ENCODE data around the gene CCL18.
"Not testable (repeated sequence)": the region's sequence is repeated elsewhere in the genome, so short reads cannot be mapped to it uniquely, and the experiment has no call there.

CCL18 gene

DNA sequence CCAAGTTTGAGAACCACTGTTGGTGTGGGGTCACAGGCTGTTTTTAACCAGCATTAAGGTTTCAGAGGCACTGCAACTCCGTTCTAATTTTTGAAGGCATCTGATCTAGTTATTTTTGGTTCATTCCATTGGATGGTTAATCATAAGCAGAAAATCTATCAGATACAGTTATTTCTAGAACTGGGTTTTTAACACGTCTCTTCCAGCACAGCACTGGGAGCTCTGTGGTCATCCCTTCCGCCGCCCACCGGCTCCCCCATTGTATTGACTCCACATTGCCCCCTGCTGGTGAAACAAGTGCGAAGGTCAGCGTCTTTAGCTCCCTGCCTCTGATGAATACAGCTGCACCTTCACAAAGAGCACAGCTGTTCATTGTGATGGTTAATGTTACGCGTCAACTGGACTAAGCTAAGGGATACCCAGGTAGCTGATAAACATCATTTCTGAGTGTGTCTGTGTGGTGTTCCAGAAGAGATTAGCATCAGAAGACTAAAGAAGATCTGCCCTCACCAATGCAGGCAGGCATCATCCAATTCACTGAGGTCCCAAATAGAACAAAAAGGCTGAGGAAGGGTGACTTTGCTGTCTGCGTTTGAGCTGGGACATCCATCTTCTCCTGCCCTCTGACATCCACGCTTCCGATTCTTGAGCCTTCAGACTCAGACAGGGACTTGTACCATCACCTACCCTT is 8.5 kb downstream of the CCL18 start:
- peak; percentile 61 for DNase-seq (ENCODE audit: low spot score)

DNA sequence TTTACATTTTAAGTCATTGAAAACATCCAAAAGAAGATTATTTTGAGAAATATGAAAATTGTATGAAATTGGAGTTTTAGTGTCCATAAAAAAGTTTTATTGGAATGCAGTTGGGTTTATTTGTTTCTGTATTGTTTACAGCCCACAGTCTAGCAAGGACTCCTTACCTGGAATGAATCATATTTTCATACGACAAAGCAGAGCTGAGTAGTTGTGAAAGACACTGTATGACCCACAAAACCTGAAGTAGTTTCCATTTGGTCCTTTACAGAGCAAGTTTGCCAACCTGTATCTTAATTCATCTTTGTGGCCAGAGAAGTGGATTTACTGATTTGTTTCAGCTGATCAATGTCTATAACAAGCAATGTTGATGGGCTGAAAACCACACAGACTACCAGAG is 10.3 kb downstream of the CCL18 start:
- DNase-seq (ENCODE audit: low spot score) = no peak

DNA sequence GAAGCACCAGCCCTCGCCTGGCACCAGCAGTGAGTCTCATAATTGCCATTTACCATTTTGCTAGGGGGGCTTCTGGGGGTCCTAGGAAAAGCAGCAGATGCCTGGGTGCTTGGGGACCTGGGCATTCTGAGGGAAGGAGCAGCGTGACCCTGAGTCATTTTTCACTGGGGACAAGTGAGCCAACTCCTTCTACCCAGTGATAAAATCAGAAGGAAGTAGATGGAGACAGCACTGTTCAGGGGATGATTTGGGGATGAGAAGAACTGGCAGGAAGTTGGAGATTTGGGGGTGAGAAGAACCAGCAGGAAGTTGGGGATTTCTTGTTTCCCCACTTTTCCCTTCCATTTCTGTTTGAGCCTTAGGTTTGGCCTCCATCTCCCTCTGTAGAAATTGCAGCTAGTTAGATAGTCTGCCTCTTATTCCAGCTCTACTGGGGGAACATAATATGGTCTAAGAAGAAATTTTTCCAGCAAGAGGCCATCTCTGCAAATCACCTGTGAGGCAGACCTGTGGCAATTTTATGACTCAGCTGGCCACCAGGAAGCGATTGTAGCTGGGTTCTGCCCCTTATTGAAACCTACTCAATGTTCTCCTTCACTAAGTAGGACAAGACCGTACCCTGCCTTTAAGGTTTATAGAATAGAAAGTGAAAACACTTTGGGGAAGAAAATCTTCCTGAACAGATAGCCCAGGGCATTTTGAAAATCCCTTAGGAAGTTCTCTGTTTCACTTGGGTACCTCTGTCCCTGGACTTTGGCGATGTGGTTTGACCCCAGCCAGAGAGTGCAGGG is 17.8 kb downstream of the CCL18 start:
- not testable (repeated sequence) for DNase-seq (ENCODE audit: low spot score)

DNA sequence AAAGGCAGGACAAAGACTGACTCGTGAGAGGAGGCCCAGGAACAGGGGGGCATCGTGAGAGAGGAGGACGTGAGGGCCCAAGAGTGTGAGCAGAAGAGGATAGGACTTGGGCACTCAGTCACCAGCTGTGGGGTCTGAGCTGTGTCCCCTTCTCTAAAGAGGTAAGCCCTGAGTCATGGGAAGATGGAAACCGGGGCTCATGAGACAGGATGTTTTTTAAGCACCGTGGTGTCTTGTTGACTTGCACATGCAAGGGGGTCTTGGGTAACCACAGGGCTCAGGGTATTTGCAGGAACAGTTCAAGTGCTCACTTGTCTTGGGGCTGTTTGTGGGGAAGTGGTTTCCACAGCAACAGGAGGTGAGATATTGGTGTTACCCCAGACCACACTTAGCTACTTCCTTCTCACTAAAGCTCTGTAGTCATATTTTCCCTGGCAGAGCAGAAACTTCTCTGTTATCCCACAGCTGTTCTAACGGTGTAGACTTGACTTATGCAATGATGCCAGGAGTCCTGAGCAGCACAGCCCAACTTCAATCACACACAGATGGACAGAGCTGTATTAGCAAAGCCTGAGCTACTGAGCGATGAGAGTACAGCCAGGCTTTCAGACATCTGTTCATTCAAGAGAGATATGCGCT is 18.5 kb downstream of the CCL18 start:
- DNase-seq (ENCODE audit: low spot score) = not testable (repeated sequence)

DNA sequence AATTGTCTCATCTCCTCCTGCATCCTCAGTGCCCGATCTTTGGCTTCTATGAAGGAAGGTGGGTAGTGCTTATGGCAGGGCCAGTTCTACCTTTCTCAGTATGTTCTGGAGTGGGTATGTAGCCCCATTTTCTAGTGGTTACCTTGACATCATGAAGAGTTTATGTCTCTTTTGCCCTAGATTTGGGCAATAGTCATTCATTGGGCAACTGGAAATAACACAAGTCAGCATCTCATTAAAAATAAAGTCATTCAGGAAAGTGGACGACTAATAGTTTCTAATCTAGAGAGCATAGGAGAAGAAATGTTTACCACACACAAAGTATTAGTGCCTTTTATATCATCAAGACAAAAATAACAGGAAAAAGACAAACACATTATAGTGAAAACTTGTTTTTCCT is 19.6 kb downstream of the CCL18 start:
- DNase-seq (ENCODE audit: low spot score) = not testable (repeated sequence)

DNA sequence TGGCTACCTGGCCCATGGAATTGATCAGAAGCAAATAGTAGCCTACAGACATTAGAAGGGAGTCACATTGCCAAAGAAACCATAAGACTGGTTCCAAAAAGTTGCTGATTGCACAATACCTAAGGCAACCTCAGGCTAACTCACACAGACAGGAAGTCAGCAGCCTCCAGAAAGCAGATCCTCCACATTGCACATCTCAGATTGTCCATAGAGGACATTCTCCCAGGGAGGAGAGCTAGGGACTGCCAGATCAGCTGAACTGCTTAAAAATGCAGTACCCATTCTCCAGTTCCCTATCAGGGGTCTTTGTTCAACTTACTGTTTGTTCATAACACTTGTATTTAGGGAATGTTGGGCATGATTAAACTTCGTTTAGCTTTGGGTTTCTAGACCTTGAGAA is 21.7 kb downstream of the CCL18 start:
- no peak for DNase-seq (ENCODE audit: low spot score)

DNA sequence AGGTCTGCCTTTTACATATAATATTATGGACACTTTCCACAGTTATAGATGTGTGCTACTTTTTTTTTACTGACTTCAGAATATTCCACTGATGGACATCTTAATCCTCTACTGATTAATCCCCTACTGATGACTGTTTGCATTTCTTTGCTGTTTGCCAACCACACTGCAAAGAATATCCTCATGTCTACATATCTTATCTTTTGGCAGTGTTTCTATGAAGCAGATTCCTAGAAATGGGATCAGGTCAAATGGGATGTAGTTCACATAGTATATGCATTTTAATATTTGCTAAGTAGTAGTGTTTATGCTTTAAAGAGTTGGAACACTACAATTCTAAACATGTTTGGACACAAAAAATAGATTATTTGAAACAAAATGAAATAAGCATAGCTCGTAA is 22.7 kb downstream of the CCL18 start:
- no peak for DNase-seq (ENCODE audit: low spot score)

DNA sequence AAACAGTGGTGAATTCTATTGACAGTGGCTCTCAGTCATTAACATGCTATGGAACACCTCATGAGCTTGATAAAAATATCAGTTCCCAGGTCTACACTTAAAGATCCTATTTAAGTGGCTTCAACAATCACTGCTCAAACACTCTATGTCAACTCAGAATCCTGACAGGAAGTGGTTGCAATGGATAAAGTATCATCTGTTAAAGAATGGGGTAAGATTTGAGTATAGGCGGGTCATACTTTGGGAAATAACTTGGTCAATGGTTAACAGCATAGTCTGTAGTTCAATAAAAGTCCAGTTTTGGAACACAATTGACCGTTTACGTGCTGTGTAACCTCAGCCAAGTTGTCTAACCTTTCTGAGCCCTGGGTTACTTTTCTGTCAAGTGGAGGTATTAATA is 23.4 kb downstream of the CCL18 start:
- not testable (repeated sequence) for DNase-seq (ENCODE audit: low spot score)

DNA sequence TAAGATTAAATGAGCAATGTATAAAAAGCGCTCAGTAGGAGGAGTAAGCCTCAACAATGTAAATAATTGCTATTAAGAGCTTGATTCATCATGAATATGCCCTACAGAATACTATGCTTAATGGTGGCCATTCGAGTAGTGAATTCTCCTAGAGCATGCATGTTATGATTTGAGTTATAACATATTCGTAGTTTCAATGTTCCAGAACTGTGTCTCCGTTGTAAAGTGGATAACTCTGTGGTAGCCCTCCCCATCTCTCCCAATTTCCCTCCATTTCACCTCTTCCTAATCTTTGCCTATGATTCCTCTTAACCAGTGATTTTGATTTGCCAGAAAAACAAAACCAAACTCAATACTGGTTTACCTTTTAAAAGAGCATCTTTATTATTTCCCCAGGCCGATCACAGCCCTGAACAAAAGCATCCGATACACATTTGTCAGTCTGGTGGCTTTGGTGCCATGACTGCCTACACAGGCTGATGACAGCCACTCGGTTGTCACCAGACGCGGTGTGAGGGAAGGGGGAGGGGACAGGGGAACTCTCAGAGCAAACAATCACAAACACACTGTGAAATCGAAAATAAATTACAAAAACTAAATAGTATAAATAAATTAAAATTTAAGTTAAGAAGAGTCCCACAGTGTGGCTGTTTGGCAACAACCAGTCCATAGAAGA is 24.0 kb downstream of the CCL18 start:
- not testable (repeated sequence) for DNase-seq (ENCODE audit: low spot score)

DNA sequence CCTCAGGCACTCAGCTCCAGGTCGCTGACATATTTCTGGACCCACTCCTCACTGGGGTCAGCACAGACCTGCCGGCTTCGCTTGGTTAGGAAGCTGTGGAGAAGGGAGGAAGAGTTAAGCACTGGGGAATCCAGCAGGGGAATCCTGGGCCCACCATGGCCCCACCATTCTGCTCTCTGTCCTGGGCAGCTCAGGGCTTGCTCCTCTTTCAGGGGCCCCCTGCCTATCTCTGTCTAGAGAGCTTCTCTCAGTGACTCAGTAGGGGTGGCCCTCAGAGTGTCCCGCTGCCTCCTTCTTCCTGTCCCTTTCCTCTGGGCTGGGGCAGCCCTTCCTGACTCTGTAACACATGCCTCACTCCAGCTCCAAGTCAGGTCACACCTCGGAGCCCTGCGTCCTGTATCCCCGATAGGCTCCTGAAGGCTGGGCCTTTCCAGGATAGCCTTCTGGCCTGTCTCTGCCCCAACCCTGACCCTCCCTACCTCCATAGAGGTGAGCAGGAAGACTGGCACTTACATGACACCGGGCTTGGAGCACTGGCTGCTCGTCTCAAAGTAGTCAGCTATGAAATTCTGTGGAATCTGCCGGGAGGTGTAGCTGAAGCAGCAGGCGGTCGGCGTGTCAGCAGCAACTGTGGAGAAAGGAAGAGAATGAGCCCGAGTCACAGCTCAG is 24.7 kb downstream of the CCL18 start:
- no peak for DNase-seq (ENCODE audit: low spot score)

DNA sequence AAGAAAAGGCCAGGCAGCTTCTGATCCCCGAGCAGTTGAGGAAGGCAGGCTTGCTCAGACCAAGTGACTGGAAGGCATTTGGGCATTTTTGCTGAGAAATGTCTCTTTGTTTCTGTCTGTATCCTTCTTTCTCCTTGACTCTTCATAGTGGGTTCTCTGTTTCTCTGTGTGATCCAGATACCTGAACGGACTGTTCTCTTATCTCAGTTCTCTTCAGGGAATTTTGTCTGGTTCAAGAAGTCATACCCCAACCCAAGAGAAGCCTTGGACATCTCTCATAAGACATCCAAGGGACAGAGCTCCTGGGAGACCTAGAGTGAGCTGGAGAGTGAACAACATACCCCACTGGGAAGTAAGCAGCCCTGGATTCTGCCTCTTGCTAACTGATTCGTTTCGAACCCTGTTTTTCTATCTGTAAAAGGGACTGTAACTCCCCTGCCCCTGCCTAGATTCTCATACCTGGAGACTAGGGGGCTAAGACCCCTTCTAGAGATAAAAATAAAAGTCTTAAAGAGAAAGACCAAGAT is 25.3 kb downstream of the CCL18 start:
- no peak for DNase-seq (ENCODE audit: low spot score)

DNA sequence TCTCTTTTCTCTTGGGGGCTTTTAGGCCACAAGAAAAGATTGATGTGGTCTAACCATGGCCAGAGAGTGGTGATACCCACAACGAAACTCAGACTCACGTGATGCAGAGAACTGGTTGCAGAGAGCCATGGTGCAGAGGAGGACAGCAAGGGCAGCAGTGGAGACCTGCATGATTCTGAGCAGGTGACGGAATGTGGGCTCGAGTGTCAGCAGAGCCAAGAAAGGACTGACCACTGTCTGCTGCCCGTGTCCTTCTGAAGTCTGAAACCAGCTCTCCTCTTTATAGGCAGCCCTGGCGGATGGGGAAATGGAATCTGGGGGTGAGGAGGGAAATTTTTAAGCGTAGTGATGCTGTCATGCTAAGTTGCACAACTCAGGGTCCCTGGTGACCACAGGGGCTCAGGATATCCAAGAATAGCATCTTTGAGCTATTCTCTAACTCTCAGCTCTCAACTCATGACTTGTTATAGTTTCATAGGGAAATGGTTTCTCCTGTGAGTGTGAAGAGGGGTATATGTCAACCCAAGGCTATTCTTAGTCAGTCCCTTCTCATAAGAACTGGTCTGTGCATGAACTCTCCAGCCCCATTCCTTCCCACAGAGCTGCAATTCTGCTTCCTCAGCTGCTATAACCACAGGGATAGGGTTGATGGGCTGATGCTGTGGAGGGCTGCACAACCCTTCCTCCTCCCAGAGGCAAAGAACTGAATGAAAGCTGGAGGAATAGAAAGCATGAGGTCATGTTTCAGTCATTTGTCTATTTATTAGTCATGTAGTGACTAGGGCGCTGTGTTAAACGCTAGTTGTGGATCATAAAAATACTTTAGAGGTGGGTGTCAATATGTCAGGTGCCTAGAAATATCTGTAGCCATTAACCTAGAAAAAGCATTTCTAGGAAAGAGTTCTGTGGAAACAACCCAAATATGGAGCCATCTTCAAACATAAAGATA is 26.1 kb downstream of the CCL18 start, which contains the start of gene CCL3:
Gene CCL3 (minus strand): TSS at position 256 of the 949 bp plus-strand sequence. CDS start 85 bp downstream, at position 171.
- no peak for DNase-seq (ENCODE audit: low spot score)

DNA sequence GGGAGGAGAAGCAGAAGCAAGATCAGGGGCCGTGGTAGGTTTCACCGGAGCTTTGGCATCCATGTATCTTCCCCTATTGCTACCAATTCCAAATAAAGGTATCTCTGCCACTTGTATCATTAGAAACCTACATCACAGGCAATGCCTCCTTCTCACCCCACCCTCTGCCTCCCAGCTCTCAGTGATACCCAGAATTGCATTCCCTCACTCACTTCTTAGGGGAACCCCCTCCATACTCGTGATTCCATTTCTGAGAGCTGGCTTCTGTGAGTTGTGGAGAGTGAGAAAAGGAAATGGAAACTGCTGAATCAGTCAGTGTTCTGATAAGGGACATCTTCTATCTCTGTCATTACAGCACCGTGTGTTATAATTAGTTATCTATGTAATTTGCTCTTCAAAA is 28.2 kb downstream of the CCL18 start:
- DNase-seq (ENCODE audit: low spot score) = no peak

DNA sequence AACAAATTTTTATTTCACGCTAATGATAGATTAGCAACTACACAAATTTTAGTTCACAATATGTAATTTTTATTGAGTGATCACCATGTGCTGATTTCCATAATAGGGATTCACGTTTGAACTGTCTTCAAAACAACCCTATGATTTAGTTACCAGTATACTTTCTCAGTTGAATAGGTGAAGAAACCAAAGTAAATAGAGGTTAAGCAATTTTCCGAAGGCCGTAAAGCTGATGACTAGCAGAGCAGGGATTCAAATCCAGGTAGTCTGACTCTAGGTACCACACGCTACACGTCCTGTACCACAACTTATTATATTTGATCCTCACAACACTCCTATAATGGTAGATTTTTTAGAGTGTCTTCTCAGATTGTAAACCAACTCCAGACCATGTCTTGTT is 28.6 kb downstream of the CCL18 start:
- not testable (repeated sequence) for DNase-seq (ENCODE audit: low spot score)

DNA sequence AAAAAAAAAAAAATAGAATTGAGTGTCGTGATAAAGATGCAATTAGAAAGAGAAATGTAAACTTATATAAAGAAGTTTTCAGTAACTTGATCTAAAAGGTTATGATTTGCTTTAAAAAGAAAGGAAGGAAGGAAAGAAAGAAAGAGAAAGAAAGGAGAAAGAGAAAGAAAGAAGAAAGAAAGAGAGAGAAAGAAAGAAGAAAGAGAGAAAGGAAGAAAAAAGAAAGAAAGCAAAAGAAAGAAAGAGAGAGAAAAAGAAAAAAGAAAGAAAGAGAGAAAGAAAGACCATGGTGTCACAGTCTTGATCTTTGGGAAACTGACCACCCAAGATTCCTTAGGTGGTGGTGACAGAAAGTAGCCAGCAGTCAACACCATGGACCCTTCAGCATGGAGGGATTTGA is 30.2 kb downstream of the CCL18 start:
- DNase-seq (ENCODE audit: low spot score) = no peak

DNA sequence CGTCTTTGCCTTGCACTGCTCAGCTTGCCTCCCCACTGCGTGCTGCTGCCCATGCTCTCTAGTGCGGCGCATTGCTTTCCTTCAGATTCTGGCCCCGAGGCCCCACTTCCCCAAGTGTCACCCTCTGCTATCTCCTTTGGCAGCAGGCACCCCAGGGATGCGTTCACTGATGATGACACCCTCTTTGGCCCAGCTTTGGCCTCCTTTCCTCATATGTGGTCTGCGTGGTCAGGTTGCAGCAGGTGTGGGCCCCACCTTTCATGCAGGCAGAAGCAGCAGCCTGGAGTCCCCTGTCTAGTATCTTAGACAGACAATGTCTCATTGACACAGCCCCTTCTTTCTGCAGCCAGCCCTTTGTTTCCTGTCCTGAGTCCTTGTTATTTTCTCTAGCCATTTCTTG is 30.7 kb downstream of the CCL18 start:
- DNase-seq (ENCODE audit: low spot score) = no peak

DNA sequence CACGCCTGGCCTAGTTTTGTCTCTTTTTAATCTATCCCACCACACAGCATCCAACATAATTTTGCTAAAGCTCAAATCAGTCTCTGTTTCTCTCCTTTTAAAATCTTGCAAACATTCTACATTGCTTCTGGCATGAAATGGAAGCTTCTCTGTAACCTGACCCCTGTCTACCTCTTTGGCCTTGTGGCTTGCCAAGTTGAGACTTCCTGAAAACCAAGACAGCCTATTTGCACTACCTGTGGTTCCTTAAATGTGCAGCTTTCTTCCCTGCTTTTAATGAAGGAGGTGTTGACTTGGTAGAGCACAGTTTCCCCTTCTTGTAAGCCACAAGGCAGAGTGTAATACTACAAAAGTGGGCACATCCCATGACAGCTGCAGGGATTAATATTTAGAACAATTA is 31.9 kb downstream of the CCL18 start:
- no peak for DNase-seq (ENCODE audit: low spot score)

DNA sequence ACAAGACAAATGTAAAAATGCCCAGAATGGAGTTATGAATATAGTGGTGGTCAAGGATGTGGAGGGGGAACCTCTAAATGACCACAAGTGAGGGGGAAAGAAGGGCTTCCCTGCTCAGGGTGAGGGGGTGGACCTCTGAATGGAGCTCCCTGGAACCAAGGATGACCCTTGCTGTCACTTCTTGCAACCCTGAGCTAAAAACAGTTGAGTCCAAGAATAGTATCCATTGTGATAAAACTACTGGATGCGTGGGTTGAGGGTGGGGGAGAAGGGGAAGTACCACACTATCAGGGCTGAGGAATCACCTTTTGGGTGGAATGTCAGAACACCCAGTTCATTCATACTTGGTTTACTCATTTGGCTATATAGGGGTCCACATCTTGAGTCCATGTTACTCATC is 34.9 kb downstream of the CCL18 start:
- not testable (repeated sequence) for DNase-seq (ENCODE audit: low spot score)

DNA sequence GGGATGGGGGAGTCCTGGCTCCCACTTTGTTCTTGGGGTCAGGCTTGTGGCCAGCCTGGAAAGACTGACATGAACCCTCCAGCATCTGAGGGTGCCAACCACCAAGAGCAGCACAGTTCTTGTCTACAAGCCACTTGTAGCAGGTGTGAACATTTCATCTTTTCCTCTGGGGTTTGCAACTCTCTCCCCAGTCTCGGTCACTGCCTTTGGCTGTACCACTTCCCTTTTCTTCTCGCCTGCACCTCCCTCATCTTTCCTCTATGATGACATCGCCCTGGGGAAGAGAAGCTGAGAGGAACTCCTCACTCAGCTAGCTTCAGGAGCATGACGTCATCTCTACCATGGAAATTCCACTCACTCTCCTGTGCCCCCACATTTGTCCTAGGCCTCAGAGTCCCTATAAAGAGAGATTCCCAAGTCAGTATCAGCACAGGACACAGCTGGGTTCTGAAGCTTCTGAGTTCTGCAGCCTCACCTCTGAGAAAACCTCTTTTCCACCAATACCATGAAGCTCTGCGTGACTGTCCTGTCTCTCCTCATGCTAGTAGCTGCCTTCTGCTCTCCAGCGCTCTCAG is 39.4 kb downstream of the CCL18 start, which contains the start of gene CCL4:
Gene CCL4 (plus strand): TSS at position 427 of the 575 bp plus-strand sequence. CDS start 79 bp downstream, at position 506.
- DNase-seq (ENCODE audit: low spot score) = not testable (repeated sequence)

DNA sequence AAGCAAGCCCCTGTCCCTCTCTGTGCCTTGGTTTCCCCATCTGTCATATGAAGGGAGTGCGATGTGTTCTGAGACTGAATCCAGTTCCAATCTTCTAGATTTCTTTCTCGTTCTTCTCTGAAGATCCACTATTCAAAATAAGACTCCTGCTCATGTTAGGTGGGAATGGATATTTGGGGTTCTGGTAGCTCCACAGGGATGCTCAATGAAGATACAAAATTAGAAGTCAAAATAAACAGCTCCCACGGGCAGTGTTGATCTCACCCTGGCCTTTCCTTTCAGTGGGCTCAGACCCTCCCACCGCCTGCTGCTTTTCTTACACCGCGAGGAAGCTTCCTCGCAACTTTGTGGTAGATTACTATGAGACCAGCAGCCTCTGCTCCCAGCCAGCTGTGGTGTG is 40.2 kb downstream of the CCL18 start:
- DNase-seq (ENCODE audit: low spot score) = not testable (repeated sequence)

All from AG08396 (cell line).